Keratinocyte (primary cell): ENCODE results near the gene LY6G5B. TPM values are rescaled to one million over a fixed set of nuclear protein-coding genes. Genes with fewer than 3 reads are reported as not detected.

ENCODE experiments used
- DNase-seq: peaks from one replicate; pipeline ENCODE4 v3.0.0-alpha.2; 2011; ENCODE audit warnings: low read depth, missing footprints, low spot score
- FAIRE-seq: peaks from 2 replicates; lab custom pipeline; 2011; peaks lifted over from hg19 to GRCh38; lab: Jason Lieb, UNC
- H2AFZ ChIP-seq: 2 replicates; pipeline ENCODE4 v1.6.0; 2012; ENCODE audit warnings: low read length, control low read depth, inconsistent platforms; ENCODE audit not compliant: control insufficient read depth
- H3K27ac ChIP-seq: 2 replicates; pipeline ENCODE4 v1.5.1; 2011; ENCODE audit warnings: low read length; ENCODE audit not compliant: control insufficient read depth, insufficient read depth
- H3K27me3 ChIP-seq: 3 replicates; pipeline ENCODE4 v1.6.0; 2011; ENCODE audit warnings: low read length; ENCODE audit not compliant: control insufficient read depth, insufficient read depth; ENCODE audit errors: extremely low read depth
- H3K36me3 ChIP-seq, 2 experiments: 2 replicates in 1 of 2; 3 replicates in 1 of 2; pipeline ENCODE4 v1.5.1; 2011; ENCODE audit warnings: low read length in 2 of 2, mild to moderate bottlenecking in 1 of 2; ENCODE audit not compliant: control insufficient read depth in 2 of 2, insufficient read depth in 2 of 2; ENCODE audit errors: extremely low read depth in 1 of 2
- H3K4me1 ChIP-seq: 3 replicates; pipeline ENCODE4 v1.5.1; 2011; ENCODE audit warnings: low read length; ENCODE audit not compliant: control insufficient read depth, insufficient read depth; ENCODE audit errors: extremely low read depth
- H3K4me2 ChIP-seq: 3 replicates; pipeline ENCODE4 v1.6.0; 2011; ENCODE audit warnings: low read depth, low read length; ENCODE audit not compliant: control insufficient read depth, insufficient read depth; ENCODE audit errors: extremely low read depth
- H3K4me3 ChIP-seq, 3 experiments: fragments of 200-600 bp in 1 of 3; sonication (generic) in 1 of 3; 2 replicates in 2 of 3; 3 replicates in 1 of 3; pipeline ENCODE4 v1.5.1; 2011 to 2016; ENCODE audit warnings: low read length in 3 of 3, mild to moderate bottlenecking in 3 of 3, control low read depth in 2 of 3, inconsistent platforms in 1 of 3, low read depth in 1 of 3, mixed read lengths in 1 of 3, mixed run types in 1 of 3, moderate library complexity in 1 of 3; ENCODE audit not compliant: control insufficient read depth in 2 of 3, insufficient read depth in 2 of 3; ENCODE audit errors: extremely low read depth in 1 of 3
- H3K79me2 ChIP-seq: 2 replicates; pipeline ENCODE4 v1.6.0; 2012; ENCODE audit warnings: low read length; ENCODE audit not compliant: control insufficient read depth, insufficient read depth
- H3K9ac ChIP-seq: 3 replicates; pipeline ENCODE4 v1.6.0; 2011; ENCODE audit warnings: low read length; ENCODE audit not compliant: control insufficient read depth, insufficient read depth; ENCODE audit errors: extremely low read depth
- H3K9me1 ChIP-seq: 3 replicates; pipeline ENCODE4 v1.6.0; 2011; ENCODE audit warnings: low read length; ENCODE audit not compliant: control insufficient read depth, insufficient read depth; ENCODE audit errors: extremely low read depth
- H3K9me3 ChIP-seq: 2 replicates; pipeline ENCODE4 v1.5.1; 2012; ENCODE audit warnings: low read depth, low read length; ENCODE audit not compliant: control insufficient read depth
- H4K20me1 ChIP-seq: 3 replicates; pipeline ENCODE4 v1.6.0; 2011; ENCODE audit warnings: low read length; ENCODE audit not compliant: control insufficient read depth, insufficient read depth; ENCODE audit errors: extremely low read depth
- EZH2 ChIP-seq: IDR thresholded peaks from one replicate; pipeline ENCODE4 v1.6.1; 2012; ENCODE audit warnings: inconsistent platforms, mild to moderate bottlenecking, low read length, moderate library complexity
- dilution Hi-C: fragments of 300-500 bp; cut with MboI; formaldehyde crosslinking; loops from one replicate; pipeline ENCODE4 v1.7.0; 2020; ENCODE audit warnings: low sequenced_read_pairs; ENCODE audit not compliant: extremely low pct_ligation_motif_present
- polyA plus RNA-seq, 5 experiments: library from polyadenylated mRNA; depleted of rRNA in 3 of 5; stranded (reverse) in 3 of 5; stranded (forward) in 1 of 5; unstranded in 1 of 5; fragments of >200 nt; gene quantifications; 1 replicate in 1 of 5; 2 replicates in 3 of 5; 3 replicates in 1 of 5; pipeline versions ENCODE4 v1.2.1 to v1.2.3, GENCODE V29; 2011 to 2012; ENCODE audit warnings: missing spikeins in 2 of 5, low read depth in 1 of 5, low replicate concordance in 1 of 5
- TF ChIP-seq, protein P1 (sequence below), 3 experiments: IDR thresholded peaks in 1 of 3; conservative IDR thresholded peaks in 1 of 3; optimal IDR thresholded peaks in 1 of 3; 2 replicates in 2 of 3; 3 replicates in 1 of 3; pipeline versions ENCODE3 to v1.5.1; 2011; ENCODE audit warnings: low read length in 3 of 3, mild to moderate bottlenecking in 3 of 3, moderate library complexity in 2 of 3, control low read depth in 1 of 3, inconsistent platforms in 1 of 3; ENCODE audit not compliant: insufficient read depth in 2 of 3; ENCODE audit errors: extremely low read depth in 1 of 3

LY6G5B gene
- polyA plus RNA-seq, 1 donor (not counting 4 experiments of a cell fraction or from before 2014, with no cell fraction given) = 5.2 TPM

DNA sequence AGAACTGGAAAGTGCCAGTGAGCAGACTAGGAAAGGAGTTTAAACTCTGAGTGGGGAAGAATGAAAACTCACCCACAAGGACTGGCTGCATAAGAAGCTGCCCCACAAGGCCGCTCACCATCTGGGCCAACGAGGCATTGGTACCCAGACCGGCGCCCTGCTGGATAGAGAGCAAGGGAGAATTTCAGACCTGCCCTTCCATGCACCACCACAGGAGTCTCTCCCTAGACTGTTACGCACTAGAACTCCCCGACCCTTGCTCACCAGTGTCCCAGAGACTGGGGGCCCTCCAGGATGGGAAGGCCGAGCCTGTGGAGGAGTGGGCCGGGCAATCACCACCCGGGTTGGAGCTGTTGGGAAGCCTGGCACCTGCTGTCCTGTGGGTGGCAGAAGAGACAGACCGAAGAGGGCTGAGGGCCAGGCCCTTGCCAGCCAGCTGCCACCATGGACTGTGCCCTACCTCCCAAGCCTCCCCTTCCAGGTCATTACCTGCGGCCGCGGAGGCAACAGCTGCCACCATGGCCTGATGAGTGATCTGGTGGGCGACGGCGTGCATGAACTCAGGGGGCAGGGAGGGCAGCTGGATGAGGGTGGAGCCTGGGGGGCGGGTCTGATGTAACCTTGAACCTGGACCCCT, 25.8 kb upstream of the LY6G5B start:
- Histone ChIP-seq H3K79me2 (peaks cover 5% of the 10 kb centered on the region), H3K9me1 (no peaks in the 10 kb centered on the region), H3K9ac (no peak overlapping the region), H3K4me3 (no peak overlapping the region), H3K36me3 (peaks cover 45 to 65% of the 10 kb centered on the region in 2 experiments), H3K27ac (no peak overlapping the region), H3K4me2 (no peak overlapping the region), H3K4me1 (no peaks in the 10 kb centered on the region), H2AFZ (no peak overlapping the region), H4K20me1 (no peaks in the 10 kb centered on the region), H3K9me3 (no peaks in the 10 kb centered on the region), H3K27me3 (no peaks in the 10 kb centered on the region)
- TF ChIP-seq, protein P1, sequence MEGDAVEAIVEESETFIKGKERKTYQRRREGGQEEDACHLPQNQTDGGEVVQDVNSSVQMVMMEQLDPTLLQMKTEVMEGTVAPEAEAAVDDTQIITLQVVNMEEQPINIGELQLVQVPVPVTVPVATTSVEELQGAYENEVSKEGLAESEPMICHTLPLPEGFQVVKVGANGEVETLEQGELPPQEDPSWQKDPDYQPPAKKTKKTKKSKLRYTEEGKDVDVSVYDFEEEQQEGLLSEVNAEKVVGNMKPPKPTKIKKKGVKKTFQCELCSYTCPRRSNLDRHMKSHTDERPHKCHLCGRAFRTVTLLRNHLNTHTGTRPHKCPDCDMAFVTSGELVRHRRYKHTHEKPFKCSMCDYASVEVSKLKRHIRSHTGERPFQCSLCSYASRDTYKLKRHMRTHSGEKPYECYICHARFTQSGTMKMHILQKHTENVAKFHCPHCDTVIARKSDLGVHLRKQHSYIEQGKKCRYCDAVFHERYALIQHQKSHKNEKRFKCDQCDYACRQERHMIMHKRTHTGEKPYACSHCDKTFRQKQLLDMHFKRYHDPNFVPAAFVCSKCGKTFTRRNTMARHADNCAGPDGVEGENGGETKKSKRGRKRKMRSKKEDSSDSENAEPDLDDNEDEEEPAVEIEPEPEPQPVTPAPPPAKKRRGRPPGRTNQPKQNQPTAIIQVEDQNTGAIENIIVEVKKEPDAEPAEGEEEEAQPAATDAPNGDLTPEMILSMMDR (optimal IDR thresholded peaks at IDR 0.05 in 1 of 3, IDR thresholded peaks at IDR 0.05 in 1 of 3, conservative IDR thresholded peaks at IDR 0.05 in 1 of 3; ENCODE audit: extremely low read depth in 1 of 3, insufficient read depth in 2 of 3, low read length in 3 of 3) = no peak
- TF ChIP-seq EZH2 = no peak
- DNase-seq (no peak), FAIRE-seq (no peak)
- dilution Hi-C loops = no loop called here

DNA sequence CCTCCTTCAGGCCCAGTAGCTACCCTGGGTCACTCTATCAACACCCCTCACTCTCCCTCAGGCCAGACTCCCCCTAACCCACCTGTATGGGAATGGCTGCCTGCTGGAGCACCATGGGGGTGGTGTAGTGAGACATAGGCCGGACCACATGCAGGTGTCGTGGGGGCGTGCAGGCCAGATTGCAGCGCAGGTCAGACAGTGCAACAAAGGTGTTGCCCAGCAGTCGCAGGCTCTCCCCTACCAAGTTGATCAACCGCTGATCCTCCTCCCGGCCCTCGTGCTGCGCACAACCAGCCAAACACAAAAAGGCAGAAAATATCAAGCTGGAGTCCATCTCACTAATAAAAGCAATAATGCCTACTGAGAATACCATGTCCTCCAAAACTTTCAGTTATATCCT, 24.5 kb upstream of the LY6G5B start:
- no peak overlapping the region for H3K4me2 ChIP-seq
- DNase-seq = no peak
- H3K27me3 ChIP-seq = no peaks in the 10 kb centered on the region
- peaks cover 19% of the 10 kb centered on the region for H3K79me2 ChIP-seq
- dilution Hi-C loops = no loop called here
- no peaks in the 10 kb centered on the region for H3K9me1 ChIP-seq
- no peak overlapping the region for H2AFZ ChIP-seq
- H4K20me1 ChIP-seq = peaks cover 4% of the 10 kb centered on the region
- no peaks in the 10 kb centered on the region for H3K9me3 ChIP-seq
- H3K27ac ChIP-seq = no peak overlapping the region
- peaks cover 48 to 68% of the 10 kb centered on the region in 2 experiments for H3K36me3 ChIP-seq
- no peak for FAIRE-seq
- TF ChIP-seq, protein P1 (optimal IDR thresholded peaks at IDR 0.05 in 1 of 3, IDR thresholded peaks at IDR 0.05 in 1 of 3, conservative IDR thresholded peaks at IDR 0.05 in 1 of 3; ENCODE audit: extremely low read depth in 1 of 3, insufficient read depth in 2 of 3, low read length in 3 of 3) = no peak
- no peaks in the 10 kb centered on the region for H3K4me1 ChIP-seq
- no peak overlapping the region for H3K9ac ChIP-seq
- no peak overlapping the region for H3K4me3 ChIP-seq
